K562 (cell line): ENCODE measurements around the gene APOBEC3A.

ENCODE experiments used
- MXI1 ChIP-seq: IDR thresholded peaks from 2 replicates; pipeline ENCODE4 v1.6.1; 2011; ENCODE audit warnings: low read depth, mild to moderate bottlenecking, improper control_type of control experiment, low read length
- TAF15 ChIP-seq: fragments of 200-400 bp; formaldehyde crosslinking; IDR thresholded peaks from 2 replicates; pipeline ENCODE4 v1.6.1; 2017; ENCODE audit warnings: mild to moderate bottlenecking, low read depth, low read length, moderate library complexity

DNA sequence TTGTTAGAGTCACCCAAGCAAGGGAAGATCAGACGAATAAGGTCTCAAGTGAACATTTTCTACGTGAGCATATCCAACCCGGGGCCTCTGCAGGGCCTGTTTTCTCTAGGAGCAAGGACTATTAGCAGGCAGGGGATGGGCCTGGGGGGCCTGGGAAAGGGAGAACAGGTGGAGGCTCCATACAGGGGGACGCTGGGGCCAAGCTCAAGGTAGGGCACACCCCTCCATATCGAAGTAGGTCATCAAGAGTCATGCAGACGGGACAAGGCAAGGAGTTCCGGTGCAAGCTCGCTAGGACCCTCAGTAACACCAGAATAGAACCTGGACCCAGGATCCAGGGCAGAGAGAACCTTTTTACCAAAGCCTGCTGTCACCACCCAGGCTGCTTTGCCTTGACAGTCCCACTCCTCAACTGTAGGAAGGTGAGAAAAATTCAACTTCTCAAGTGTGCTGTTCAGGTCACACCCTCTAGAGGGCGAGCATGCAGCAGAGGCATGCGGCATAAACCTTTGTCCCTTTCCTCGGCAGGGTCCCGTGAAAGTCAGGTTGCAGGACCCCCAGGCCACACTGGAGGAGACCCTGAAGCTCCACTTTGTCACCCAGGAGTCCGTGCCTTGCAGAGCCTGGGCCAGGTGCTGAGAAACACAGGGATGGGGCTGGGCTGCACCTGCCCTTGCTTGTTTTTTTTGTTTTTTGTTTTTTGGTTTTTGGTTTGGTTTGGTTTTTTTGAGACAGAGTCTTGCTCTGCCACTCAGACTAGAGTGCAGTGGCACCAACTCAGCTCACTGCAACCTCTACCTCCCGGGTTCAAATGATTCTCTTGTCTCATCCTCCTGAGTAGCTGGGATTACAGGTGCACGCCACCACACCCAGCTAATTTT lies 16.1 kb downstream of the APOBEC3A start:
- TF ChIP-seq TAF15, result no peak
- TF ChIP-seq MXI1, result no peak
